ENCODE results near the gene MYO18A.
"Not testable (repeated sequence)": the region's sequence is repeated elsewhere in the genome, so short reads cannot be mapped to it uniquely, and the experiment has no call there.

The MYO18A gene

GRCh38 chr17:29148790-29149430, 31.3 kb downstream of the MYO18A start:
- ATAC-seq (peak; percentile 95), DNase-seq (peak; percentile 97)

GRCh38 chr17:29148257-29148789, 31.9 kb downstream of the MYO18A start:
- no peak for ATAC-seq
- no peak for DNase-seq

GRCh38 chr17:29147682-29148081, 32.5 kb downstream of the MYO18A start:
- ATAC-seq = no peak
- DNase-seq = no peak

- ATAC-seq, DNase-seq: not testable (repeated sequence)
Measured at GRCh38 chr17:29147228-29147627, 33.0 kb downstream of the MYO18A start.

GRCh38 chr17:29146369-29146972, 33.7 kb downstream of the MYO18A start:
- ATAC-seq = peak; percentile 28
- no peak for DNase-seq

- ATAC-seq (peak; percentile 55), DNase-seq (peak; percentile 68)
Measured at GRCh38 chr17:29145289-29146073, 34.7 kb downstream of the MYO18A start.

GRCh38 chr17:29143894-29144293, 36.3 kb downstream of the MYO18A start:
- peak; percentile 30 for DNase-seq
- no peak for ATAC-seq

GRCh38 chr17:29141514-29141876, 38.7 kb downstream of the MYO18A start:
- ATAC-seq = no peak
- no peak for DNase-seq

- DNase-seq (peak; percentile 58), ATAC-seq (no peak)
Measured at GRCh38 chr17:29140631-29141513, 39.3 kb downstream of the MYO18A start.

- DNase-seq = peak; percentile 87
- peak; percentile 81 for ATAC-seq
Measured at GRCh38 chr17:29140051-29140621, 40.1 kb downstream of the MYO18A start.

GRCh38 chr17:29138971-29139691, 41.1 kb downstream of the MYO18A start:
- ATAC-seq = no peak

GRCh38 chr17:29138184-29138955, 41.8 kb downstream of the MYO18A start:
- ATAC-seq = peak; percentile 72
- peak; percentile 70 for DNase-seq

More at GRCh38 chr17:29138971-29139691, 41.1 kb downstream of the MYO18A start:
- peak; percentile 46 for DNase-seq

GRCh38 chr17:29136998-29137730, 43.0 kb downstream of the MYO18A start:
- ATAC-seq (peak; percentile 16), DNase-seq (no peak)

GRCh38 chr17:29135464-29135863, 44.7 kb downstream of the MYO18A start:
- DNase-seq (no peak), ATAC-seq (no peak)

GRCh38 chr17:29133121-29133713, 47.0 kb downstream of the MYO18A start:
- DNase-seq (no peak), ATAC-seq (peak; percentile 47)

GRCh38 chr17:29131814-29132682, 48.1 kb downstream of the MYO18A start:
- ATAC-seq (peak; percentile 49), DNase-seq (no peak)

- no peak for ATAC-seq
- DNase-seq = no peak
Measured at GRCh38 chr17:29129731-29130130, 50.5 kb downstream of the MYO18A start.

GRCh38 chr17:29127840-29128239, 52.4 kb downstream of the MYO18A start:
- no peak for DNase-seq
- no peak for ATAC-seq

All from stimulated activated naive CD8-positive, alpha-beta T cell treated with anti-CD3 and anti-CD28 coated beads, Interleukin-15, Interleukin-2, amounts not matched to agents 100 U/mL and 50 U/mL, for 24 hours (primary cell).